CD4-positive, CD25-positive, alpha-beta regulatory T cell (primary cell): ENCODE data around the gene C4orf17. TPM values are rescaled to one million over a fixed set of nuclear protein-coding genes. Genes with fewer than 3 reads are reported as not detected.

Source experiments
- ATAC-seq, 2 donors: fragments of 150-1000 bp; cut with Tn5 transposase; one replicate each; pipeline ENCODE4 v1.10.0; 2021; ENCODE audit warnings: low read depth in 2 of 2, moderate number of reproducible peaks in 2 of 2, moderate library complexity in 1 of 2
- DNase-seq, 3 donors: peaks; one replicate each; pipeline versions ENCODE4 v3.0.0 to v3.0.0-alpha.2; 2012 to 2022; ENCODE audit warnings: mixed read lengths in 1 of 3
- H3K27ac ChIP-seq: one replicate; pipeline ENCODE4 v1.7.0; 2013; ENCODE audit warnings: mild to moderate bottlenecking, low read length; ENCODE audit not compliant: insufficient read depth, poor library complexity, severe bottlenecking
- H3K27me3 ChIP-seq: one replicate; pipeline ENCODE4 v1.7.0; 2013; ENCODE audit warnings: low read length; ENCODE audit not compliant: control insufficient read depth, insufficient read depth
- H3K36me3 ChIP-seq: one replicate; pipeline ENCODE4 v1.7.0; 2013; ENCODE audit warnings: mild to moderate bottlenecking, low read length, moderate library complexity; ENCODE audit not compliant: control insufficient read depth, insufficient read depth
- H3K4me1 ChIP-seq: 2 replicates; pipeline ENCODE4 v1.7.0; 2013; ENCODE audit warnings: mild to moderate bottlenecking, low read length; ENCODE audit not compliant: insufficient read depth, control insufficient read depth, poor library complexity, severe bottlenecking
- H3K4me3 ChIP-seq: one replicate; pipeline ENCODE4 v1.7.0; 2013; ENCODE audit warnings: low read depth, mild to moderate bottlenecking, low read length, moderate library complexity
- H3K9me3 ChIP-seq, 2 experiments: 1 replicate in 1 of 2; 2 replicates in 1 of 2; pipeline ENCODE4 v1.7.0; 2013; ENCODE audit warnings: low read length in 2 of 2, mild to moderate bottlenecking in 1 of 2, moderate library complexity in 1 of 2; ENCODE audit not compliant: control insufficient read depth in 2 of 2
- H3K27ac Mint-ChIP-seq, 3 donors: one replicate each; pipeline ENCODE4 v1.8.0; 2020 to 2022; ENCODE audit warnings: mild to moderate bottlenecking in 3 of 3, mixed read lengths in 3 of 3, moderate library complexity in 2 of 3
- H3K27me3 Mint-ChIP-seq: one replicate; pipeline ENCODE4 v1.8.0; 2022; ENCODE audit warnings: mild to moderate bottlenecking, mixed read lengths
- H3K36me3 Mint-ChIP-seq: one replicate; pipeline ENCODE4 v1.8.0; 2020; ENCODE audit warnings: mixed read lengths
- H3K4me1 Mint-ChIP-seq, 4 donors: one replicate each; pipeline ENCODE4 v1.8.0; 2020 to 2022; ENCODE audit warnings: mixed read lengths in 4 of 4, mild to moderate bottlenecking in 1 of 4
- H3K4me3 Mint-ChIP-seq, 4 donors: one replicate each; pipeline ENCODE4 v1.8.0; 2020 to 2022; ENCODE audit warnings: mild to moderate bottlenecking in 4 of 4, mixed read lengths in 4 of 4, moderate library complexity in 3 of 4
- H3K9me3 Mint-ChIP-seq, 7 donors: one replicate each; pipeline ENCODE4 v1.8.0; 2020 to 2022; ENCODE audit warnings: mixed read lengths in 7 of 7, mild to moderate bottlenecking in 3 of 7, moderate library complexity in 2 of 7
- polyA plus RNA-seq, 4 donors: library from polyadenylated mRNA; unstranded; fragments of 300-500 nt; fragmentation: Illumina TruSeq; gene quantifications; one replicate each; pipeline ENCODE4 v1.2.3, GENCODE V29; 2021
- total RNA-seq: library from RNA; stranded (reverse); gene quantifications from one replicate; pipeline ENCODE4 v1.2.3, GENCODE V29; 2022

Gene C4orf17
- not detected for total RNA-seq
- not detected for polyA plus RNA-seq

GRCh38 chr4:99510721-99511120 is at the start of gene C4orf17:
Gene C4orf17 (plus strand): TSS chr4:99511021. CDS start chr4:99513082, 2,061 bp downstream.
- no peaks in the 10 kb centered on the region for H3K9me3 ChIP-seq
- Mint-ChIP-seq H3K36me3 (no peaks in the 10 kb centered on the region), H3K9me3 (peaks cover 0 to 3% (median 0%) of the 10 kb centered on the region in 7 donors), H3K27ac (no peak within 1 kb of the TSS), H3K4me1 (peaks cover 5 to 25% (median 17%) of the 10 kb centered on the region in 4 donors), H3K4me3 (peak within 1 kb of the TSS in 1 of 4 donors; percentile 18), H3K27me3 (peaks cover 8% of the 10 kb centered on the region)
- ATAC-seq (no peak), DNase-seq (no peak)
- no peak within 1 kb of the TSS for H3K4me3 ChIP-seq
- peaks cover 1% of the 10 kb centered on the region for H3K27me3 ChIP-seq
- H3K36me3 ChIP-seq: no peaks in the 10 kb centered on the region
- no peak within 1 kb of the TSS for H3K27ac ChIP-seq
- peaks cover 10% of the 10 kb centered on the region for H3K4me1 ChIP-seq

GRCh38 chr4:99461623-99462401 is 49.0 kb upstream of the C4orf17 start:
- ATAC-seq: no peak
- H3K27me3 ChIP-seq: peaks cover 3% of the 10 kb centered on the region
- H3K9me3 ChIP-seq: no peaks in the 10 kb centered on the region
- no peak for DNase-seq
- no peaks in the 10 kb centered on the region for H3K36me3 ChIP-seq
- H3K27ac ChIP-seq: no peak overlapping the region
- Mint-ChIP-seq H3K36me3 (no peaks in the 10 kb centered on the region), H3K9me3 (peaks cover 0 to 2% (median 0%) of the 10 kb centered on the region in 7 donors), H3K27me3 (peaks cover 19% of the 10 kb centered on the region), H3K4me3 (no peak overlapping the region), H3K4me1 (peaks cover 0 to 4% (median 0%) of the 10 kb centered on the region in 4 donors), H3K27ac (peak overlapping the region in 1 of 3 donors; percentile 4)
- no peaks in the 10 kb centered on the region for H3K4me1 ChIP-seq
- no peak overlapping the region for H3K4me3 ChIP-seq

- Mint-ChIP-seq H3K27ac (no peak overlapping the region), H3K27me3 (peaks cover 21% of the 10 kb centered on the region), H3K36me3 (no peaks in the 10 kb centered on the region), H3K9me3 (peaks cover 0 to 2% (median 0%) of the 10 kb centered on the region in 7 donors), H3K4me1 (peaks cover 0 to 4% (median 0%) of the 10 kb centered on the region in 4 donors), H3K4me3 (no peak overlapping the region)
- ATAC-seq (peak; percentile 46 to 58), DNase-seq (peak; percentile 21 to 59 (median 38))
- Histone ChIP-seq H3K27me3 (peaks cover 2% of the 10 kb centered on the region), H3K36me3 (no peaks in the 10 kb centered on the region), H3K4me1 (no peaks in the 10 kb centered on the region), H3K9me3 (no peaks in the 10 kb centered on the region), H3K27ac (no peak overlapping the region), H3K4me3 (no peak overlapping the region)
These were observed 47.9 kb upstream of the C4orf17 start for GRCh38 chr4:99462875-99463464.

- Histone ChIP-seq H3K27ac (no peak overlapping the region), H3K4me1 (no peaks in the 10 kb centered on the region), H3K4me3 (no peak overlapping the region), H3K9me3 (no peaks in the 10 kb centered on the region), H3K36me3 (no peaks in the 10 kb centered on the region), H3K27me3 (peaks cover 2% of the 10 kb centered on the region)
- DNase-seq (no peak), ATAC-seq (no peak)
- no peak overlapping the region for H3K27ac Mint-ChIP-seq
- H3K9me3 Mint-ChIP-seq: peaks cover 0 to 2% (median 0%) of the 10 kb centered on the region in 7 donors
- no peaks in the 10 kb centered on the region for H3K36me3 Mint-ChIP-seq
- peaks cover 27% of the 10 kb centered on the region for H3K27me3 Mint-ChIP-seq
- no peak overlapping the region for H3K4me3 Mint-ChIP-seq
- H3K4me1 Mint-ChIP-seq: peaks cover 0 to 4% (median 0%) of the 10 kb centered on the region in 4 donors
These were observed 47.3 kb upstream of the C4orf17 start for GRCh38 chr4:99463566-99463965.

GRCh38 chr4:99467887-99468286 is 42.9 kb upstream of the C4orf17 start:
- Histone ChIP-seq H3K9me3 (no peaks in the 10 kb centered on the region), H3K4me3 (no peak overlapping the region), H3K27me3 (peaks cover 5% of the 10 kb centered on the region), H3K36me3 (no peaks in the 10 kb centered on the region), H3K4me1 (no peaks in the 10 kb centered on the region), H3K27ac (no peak overlapping the region)
- Mint-ChIP-seq H3K9me3 (peaks cover 0 to 2% (median 0%) of the 10 kb centered on the region in 7 donors), H3K4me3 (no peak overlapping the region), H3K27ac (no peak overlapping the region), H3K4me1 (peaks cover 0 to 4% (median 0%) of the 10 kb centered on the region in 4 donors), H3K36me3 (no peaks in the 10 kb centered on the region), H3K27me3 (peaks cover 24% of the 10 kb centered on the region)
- ATAC-seq (no peak), DNase-seq (no peak)

GRCh38 chr4:99468889-99469288 is 41.9 kb upstream of the C4orf17 start:
- Mint-ChIP-seq H3K27me3 (peaks cover 24% of the 10 kb centered on the region), H3K4me1 (no peaks in the 10 kb centered on the region), H3K36me3 (no peaks in the 10 kb centered on the region), H3K27ac (no peak overlapping the region), H3K9me3 (peaks cover 0 to 2% (median 0%) of the 10 kb centered on the region in 7 donors), H3K4me3 (no peak overlapping the region)
- peaks cover 5% of the 10 kb centered on the region for H3K27me3 ChIP-seq
- H3K27ac ChIP-seq: no peak overlapping the region
- no peaks in the 10 kb centered on the region for H3K36me3 ChIP-seq
- H3K4me1 ChIP-seq: no peaks in the 10 kb centered on the region
- H3K9me3 ChIP-seq: no peaks in the 10 kb centered on the region
- no peak for ATAC-seq
- H3K4me3 ChIP-seq: no peak overlapping the region
- no peak for DNase-seq

- Histone ChIP-seq H3K27ac (no peak overlapping the region), H3K4me1 (no peaks in the 10 kb centered on the region), H3K4me3 (no peak overlapping the region), H3K27me3 (peaks cover 7% of the 10 kb centered on the region), H3K9me3 (no peaks in the 10 kb centered on the region), H3K36me3 (no peaks in the 10 kb centered on the region)
- H3K27ac Mint-ChIP-seq: peak overlapping the region in 1 of 3 donors; percentile 44
- H3K36me3 Mint-ChIP-seq: no peaks in the 10 kb centered on the region
- H3K4me3 Mint-ChIP-seq: no peak overlapping the region
- H3K9me3 Mint-ChIP-seq: peaks cover 0 to 2% (median 0%) of the 10 kb centered on the region in 7 donors
- DNase-seq: no peak
- H3K27me3 Mint-ChIP-seq: peaks cover 29% of the 10 kb centered on the region
- ATAC-seq: no peak
- H3K4me1 Mint-ChIP-seq: no peaks in the 10 kb centered on the region
These were observed 39.5 kb upstream of the C4orf17 start for GRCh38 chr4:99471349-99471748.
